IMR-90 (cell line): ENCODE results near the gene PLD3. TPM values are rescaled to one million over a fixed set of nuclear protein-coding genes. Genes with fewer than 3 reads are reported as not detected.

ENCODE experiments used
- ATAC-seq: fragments of 200-7000 bp; cut with Tn5 transposase; 2 replicates; pipeline ENCODE4 v1.9.1; 2020; ENCODE audit warnings: low read depth, mild to moderate bottlenecking, moderate library complexity
- BruUV-seq: library from RNA; stranded (reverse); fragments of 400-500 nt; replicated peaks from 2 replicates; lab custom pipeline; 2021; lab: Mats Ljungman, UMichigan
- CTCF ChIA-PET: fragments of 300-600 bp; formaldehyde crosslinking; extraction: SDS; loops from one replicate; lab custom pipeline; 2021; ENCODE audit warnings: antibody characterized with exemption; lab: Yijun Ruan, JAX
- POLR2A ChIA-PET: fragments of 300-600 bp; sonication (Branson Sonifier 250); formaldehyde crosslinking; loops from one replicate; lab custom pipeline; 2022; ENCODE audit warnings: antibody characterized with exemption; ENCODE audit not compliant: unreplicated experiment; lab: Charles Lee
- DNase-seq: peaks from one replicate; pipeline ENCODE4 v3.0.0; 2013
- H2AFZ ChIP-seq: replicated peaks from 2 replicates; pipeline ENCODE3; 2013; ENCODE audit warnings: low read length, mild to moderate bottlenecking; ENCODE audit not compliant: poor library complexity
- H2AK5ac ChIP-seq: 2 replicates; pipeline ENCODE4 v1.6.1; 2013; ENCODE audit warnings: low read depth, low read length, inconsistent platforms
- H2AK9ac ChIP-seq: replicated peaks from 2 replicates; pipeline ENCODE3; 2013; ENCODE audit warnings: mild to moderate bottlenecking, low read depth, low read length, moderate library complexity; ENCODE audit not compliant: poor library complexity
- H2BK120ac ChIP-seq: 2 replicates; pipeline ENCODE4 v1.6.1; 2013; ENCODE audit warnings: low read depth, low read length, inconsistent platforms
- H2BK15ac ChIP-seq: 3 replicates; pipeline ENCODE4 v1.6.1; 2013; ENCODE audit warnings: low read depth, low read length, inconsistent platforms
- H2BK20ac ChIP-seq: 2 replicates; pipeline ENCODE4 v1.6.1; 2013; ENCODE audit warnings: low read depth, mild to moderate bottlenecking, inconsistent platforms, low read length, moderate library complexity
- H2BK5ac ChIP-seq: 2 replicates; pipeline ENCODE4 v1.6.1; 2013; ENCODE audit warnings: mild to moderate bottlenecking, low read depth, low read length, inconsistent platforms; ENCODE audit not compliant: poor library complexity, severe bottlenecking
- H3K14ac ChIP-seq: replicated peaks from 2 replicates; pipeline ENCODE4 v1.6.1; 2013; ENCODE audit warnings: low read depth, low read length, inconsistent platforms
- H3K18ac ChIP-seq: 2 replicates; pipeline ENCODE4 v1.6.1; 2013; ENCODE audit warnings: low read depth, low read length, control low read depth
- H3K23ac ChIP-seq: 2 replicates; pipeline ENCODE4 v1.6.1; 2013; ENCODE audit warnings: low read depth, low read length, inconsistent platforms
- H3K27ac ChIP-seq: 2 replicates; pipeline ENCODE4 v1.5.1; 2013; ENCODE audit warnings: mild to moderate bottlenecking, control low read depth, low read length; ENCODE audit not compliant: insufficient read depth
- H3K27me3 ChIP-seq: 2 replicates; pipeline ENCODE4 v1.6.1; 2013; ENCODE audit warnings: low read length; ENCODE audit not compliant: control insufficient read depth, insufficient read depth
- H3K36me3 ChIP-seq: 2 replicates; pipeline ENCODE4 v1.6.1; 2013; ENCODE audit warnings: low read length, mixed read lengths; ENCODE audit not compliant: control insufficient read depth, insufficient read depth
- H3K4ac ChIP-seq: 2 replicates; pipeline ENCODE4 v1.6.1; 2013; ENCODE audit warnings: low read depth, low read length, inconsistent platforms
- H3K4me1 ChIP-seq: 2 replicates; pipeline ENCODE4 v1.6.1; 2013; ENCODE audit warnings: low read length, mixed read lengths; ENCODE audit not compliant: control insufficient read depth, insufficient read depth
- H3K4me2 ChIP-seq: 2 replicates; pipeline ENCODE4 v1.6.1; 2013; ENCODE audit warnings: low read depth, mild to moderate bottlenecking, control low read depth, low read length, moderate library complexity
- H3K4me3 ChIP-seq: 2 replicates; pipeline ENCODE4 v1.5.1; 2013; ENCODE audit warnings: low read depth, mild to moderate bottlenecking, control low read depth, low read length, moderate library complexity; ENCODE audit not compliant: insufficient read depth
- H3K56ac ChIP-seq: 2 replicates; pipeline ENCODE4 v1.6.1; 2013; ENCODE audit warnings: low read length, inconsistent platforms; ENCODE audit not compliant: insufficient read depth; ENCODE audit errors: extremely low read depth
- H3K79me1 ChIP-seq, 2 experiments: 2 replicates each; pipeline ENCODE4 v1.6.1; 2013; ENCODE audit warnings: low read length in 2 of 2, inconsistent platforms in 1 of 2, low read depth in 1 of 2
- H3K9ac ChIP-seq: 2 replicates; pipeline ENCODE4 v1.6.1; 2013; ENCODE audit warnings: low read depth, low read length, control low read depth
- H3K9me1 ChIP-seq: 2 replicates; pipeline ENCODE4 v1.6.1; 2013; ENCODE audit warnings: low read length, inconsistent platforms; ENCODE audit not compliant: insufficient read depth
- H3K9me3 ChIP-seq: 2 replicates; pipeline ENCODE4 v1.6.1; 2013; ENCODE audit warnings: low read length; ENCODE audit not compliant: control insufficient read depth, insufficient read depth
- H4K20me1 ChIP-seq: 2 replicates; pipeline ENCODE4 v1.6.1; 2013; ENCODE audit warnings: low read length, inconsistent platforms; ENCODE audit not compliant: insufficient read depth
- H4K5ac ChIP-seq: 2 replicates; pipeline ENCODE4 v1.6.1; 2013; ENCODE audit warnings: mild to moderate bottlenecking, low read depth, low read length, control low read depth
- H4K8ac ChIP-seq, 2 experiments: 2 replicates each; pipeline ENCODE4 v1.6.1; 2013; ENCODE audit warnings: low read depth in 2 of 2, low read length in 2 of 2, control low read depth in 1 of 2, inconsistent platforms in 1 of 2
- H4K91ac ChIP-seq: 2 replicates; pipeline ENCODE4 v1.6.1; 2013; ENCODE audit warnings: low read depth, low read length, inconsistent platforms; ENCODE audit not compliant: insufficient read depth
- BHLHE40 ChIP-seq: fragments of 150-350 bp; IDR thresholded peaks from 2 replicates; pipeline ENCODE4 v1.6.1; 2016; ENCODE audit warnings: mild to moderate bottlenecking, low read depth, low read length
- CEBPB ChIP-seq: IDR thresholded peaks from 2 replicates; pipeline ENCODE4 v1.6.1; 2012; ENCODE audit warnings: low read depth, low read length, improper control_type of control experiment
- CHD1 ChIP-seq: IDR thresholded peaks from 2 replicates; pipeline ENCODE4 v1.6.1; 2012; ENCODE audit warnings: low read depth, low read length, improper control_type of control experiment
- FOS ChIP-seq: fragments of 150-350 bp; IDR thresholded peaks from 2 replicates; pipeline ENCODE4 v1.6.1; 2016; ENCODE audit warnings: low read depth, low read length
- MAZ ChIP-seq: IDR thresholded peaks from 2 replicates; pipeline ENCODE4 v1.6.1; 2012; ENCODE audit warnings: low read depth, mild to moderate bottlenecking, low read length, improper control_type of control experiment, moderate library complexity, borderline replicate concordance
- MXI1 ChIP-seq: IDR thresholded peaks from 2 replicates; pipeline ENCODE4 v1.6.1; 2012; ENCODE audit warnings: low read depth, mild to moderate bottlenecking, low read length, moderate library complexity, borderline replicate concordance
- NFE2L2 ChIP-seq: fragments of 150-350 bp; IDR thresholded peaks from 2 replicates; pipeline ENCODE4 v1.6.1; 2016; ENCODE audit warnings: low read depth, mild to moderate bottlenecking, low read length
- POLR2A ChIP-seq: IDR thresholded peaks from 2 replicates; pipeline ENCODE4 v1.6.1; 2012; ENCODE audit warnings: mild to moderate bottlenecking, low read depth, low read length
- RCOR1 ChIP-seq: IDR thresholded peaks from 2 replicates; pipeline ENCODE4 v1.6.1; 2012; ENCODE audit warnings: mild to moderate bottlenecking, low read length, improper control_type of control experiment; ENCODE audit not compliant: insufficient replicate concordance
- SMC3 ChIP-seq: fragments of 150-350 bp; IDR thresholded peaks from 2 replicates; pipeline ENCODE4 v1.6.1; 2016; ENCODE audit warnings: low read depth, mild to moderate bottlenecking, antibody characterized with exemption, low read length, moderate library complexity
- USF2 ChIP-seq: fragments of 150-350 bp; IDR thresholded peaks from 2 replicates; pipeline ENCODE4 v1.6.1; 2017; ENCODE audit warnings: mild to moderate bottlenecking, antibody characterized with exemption, low read length, low read depth
- WGBS, 2 experiments: methylation state at CpG; one replicate each; pipeline versions ENCODE4 v1.1.5 to v1.1.7; 2013; ENCODE audit warnings: missing lambda C conversion rate in 2 of 2; ENCODE audit not compliant: insufficient read length in 1 of 2; ENCODE audit errors: extremely low coverage in 2 of 2; 5-methylcytosine and 5-hydroxymethylcytosine counted together
- dilution Hi-C: fragments of 300-500 bp; cut with HindIII; formaldehyde crosslinking; loops from one replicate; pipeline ENCODE4 v1.14.3; 2018; ENCODE audit warnings: low sequenced_read_pairs; ENCODE audit not compliant: unreplicated experiment
- in situ Hi-C: fragments of 300-500 bp; cut with MboI; formaldehyde crosslinking; loops from 3 replicates; pipeline ENCODE4 v1.14.3; 2019; ENCODE audit warnings: low sequenced_read_pairs, inconsistent platforms, mixed read lengths
- intact Hi-C: fragments of 100-400 bp; cut with micrococcal nuclease; formaldehyde crosslinking; loops from 2 replicates; pipeline ENCODE4 v1.10.0; 2022
- polyA plus RNA-seq, 3 experiments: library from polyadenylated mRNA; depleted of rRNA; stranded (reverse); fragments of >200 nt; gene quantifications; 2 replicates each; pipeline ENCODE4 v1.2.3, GENCODE V29; 2012; ENCODE audit warnings: low replicate concordance in 1 of 3
- total RNA-seq: library from RNA; depleted of rRNA; stranded (reverse); fragments of >200 nt; gene quantifications from 2 replicates; pipeline ENCODE4 v1.2.3, GENCODE V29; 2012
- TF ChIP-seq, protein P1 (sequence below): fragments of 150-350 bp; IDR thresholded peaks from 2 replicates; pipeline ENCODE4 v1.6.1; 2016; ENCODE audit warnings: low read depth, mild to moderate bottlenecking, low read length, moderate library complexity, borderline replicate concordance

The PLD3 gene
- total and polyA plus RNA-seq, 2 of the 4 experiments (the other 2 are of a cell fraction) = 117 to 665 TPM

GRCh38 chr19:40420766-40421765 is 72.6 kb downstream of the PLD3 start:
- peaks cover 6 to 24% of the 10 kb centered on the region in 2 experiments; a peak in 2 of 4 replicates for H3K79me1 ChIP-seq
- peak; percentile 23; the same call in 1 of the 2 replicates for TF ChIP-seq USF2
- peak; percentile 90 for TF ChIP-seq POLR2A
- TF ChIP-seq MAZ = peak; percentile 98
- peak; percentile 99 for TF ChIP-seq BHLHE40
- peak; percentile 28; the same call in 1 of the 2 replicates for TF ChIP-seq CHD1
- no peak for TF ChIP-seq CEBPB
- peak; percentile 70 for TF ChIP-seq RCOR1
- no peak for TF ChIP-seq NFE2L2
- peak; percentile 71; the same call in 1 of the 2 replicates for TF ChIP-seq MXI1
- peak; percentile 80 for TF ChIP-seq SMC3
- TF ChIP-seq, protein P1, sequence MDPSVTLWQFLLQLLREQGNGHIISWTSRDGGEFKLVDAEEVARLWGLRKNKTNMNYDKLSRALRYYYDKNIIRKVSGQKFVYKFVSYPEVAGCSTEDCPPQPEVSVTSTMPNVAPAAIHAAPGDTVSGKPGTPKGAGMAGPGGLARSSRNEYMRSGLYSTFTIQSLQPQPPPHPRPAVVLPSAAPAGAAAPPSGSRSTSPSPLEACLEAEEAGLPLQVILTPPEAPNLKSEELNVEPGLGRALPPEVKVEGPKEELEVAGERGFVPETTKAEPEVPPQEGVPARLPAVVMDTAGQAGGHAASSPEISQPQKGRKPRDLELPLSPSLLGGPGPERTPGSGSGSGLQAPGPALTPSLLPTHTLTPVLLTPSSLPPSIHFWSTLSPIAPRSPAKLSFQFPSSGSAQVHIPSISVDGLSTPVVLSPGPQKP = peak; percentile 95
- TF ChIP-seq FOS = peak; percentile 23; the same call in 1 of the 2 replicates

More at GRCh38 chr19:40420766-40421765, 72.6 kb downstream of the PLD3 start:
- intact Hi-C loops (loop anchor here (1.0 to 10.0 kb wide), 5 partner anchors 43 to 226 kb away; partner anchors contain the start of genes C19orf47 and PLD3), dilution Hi-C loops (no loop called here), in situ Hi-C loops (no loop called here)
- peak overlapping the region; percentile 98 for H3K4ac ChIP-seq
- peaks cover 4% of the 10 kb centered on the region for H3K9me1 ChIP-seq
- peak overlapping the region; percentile 98 for H2BK120ac ChIP-seq
- peaks cover 12% of the 10 kb centered on the region for H3K36me3 ChIP-seq
- ChIA-PET CTCF (interaction anchor here (0.6 to 1.8 kb wide), 6 partner anchors 9 to 161 kb away, joined by 3 to 8 read pairs (median 4); no protein-coding TSS in a partner anchor), POLR2A (interaction anchor here (0.5 to 0.8 kb wide), 5 partner anchors 10 to 194 kb away, joined by 3 read pairs; no protein-coding TSS in a partner anchor)
- H3K9ac ChIP-seq = peak overlapping the region; percentile 85
- peaks cover 9% of the 10 kb centered on the region for H3K4me1 ChIP-seq
- peak overlapping the region; percentile 97 for H3K27ac ChIP-seq
- peaks cover 10% of the 10 kb centered on the region for H4K20me1 ChIP-seq
- BruUV-seq = no TSS peak
- H3K56ac ChIP-seq = peak overlapping the region; percentile 96
- H3K27me3 ChIP-seq = no peaks in the 10 kb centered on the region
- peak overlapping the region; percentile 52 for H3K4me3 ChIP-seq
- no peaks in the 10 kb centered on the region for H3K9me3 ChIP-seq
- DNase-seq (peak; percentile 92), ATAC-seq (peak; percentile 68)
- WGBS, 2 experiments = 2% methylated on average over 27 of the region's 56 CpGs; no CpG with 5 or more reads in 1 of the 2 experiments
- peak overlapping the region; percentile 98 for H2BK5ac ChIP-seq
- H4K8ac ChIP-seq = peak overlapping the region; percentile 89 to 99
- peak overlapping the region; percentile 78 for H2BK20ac ChIP-seq
- peak overlapping the region; percentile 100 for H2AFZ ChIP-seq
- peak overlapping the region; percentile 95; the same call in 2 of the 3 replicates for H2BK15ac ChIP-seq
- H3K4me2 ChIP-seq = peak overlapping the region; percentile 67
- H3K23ac ChIP-seq = peak overlapping the region; percentile 99
- peak overlapping the region; percentile 77 for H4K5ac ChIP-seq
- peak overlapping the region; percentile 99 for H3K14ac ChIP-seq
- H3K18ac ChIP-seq = peak overlapping the region; percentile 81
- H2AK5ac ChIP-seq = peak overlapping the region; percentile 89
- peak overlapping the region; percentile 89 for H2AK9ac ChIP-seq
- H4K91ac ChIP-seq = peak overlapping the region; percentile 99
